NOMO-1 treated with DMSO at 0.1 percent for 48 hours (cell line): ENCODE measurements around the gene PROZ.
A peak's percentile ranks its signal among the peaks of the same experiment; 100 is the strongest.

Experiments used
- DNase-seq: peaks from one replicate; lab custom pipeline; 2025; ENCODE audit not compliant: unreplicated experiment; lab: John Stamatoyannopoulos, UW

The PROZ gene

DNA sequence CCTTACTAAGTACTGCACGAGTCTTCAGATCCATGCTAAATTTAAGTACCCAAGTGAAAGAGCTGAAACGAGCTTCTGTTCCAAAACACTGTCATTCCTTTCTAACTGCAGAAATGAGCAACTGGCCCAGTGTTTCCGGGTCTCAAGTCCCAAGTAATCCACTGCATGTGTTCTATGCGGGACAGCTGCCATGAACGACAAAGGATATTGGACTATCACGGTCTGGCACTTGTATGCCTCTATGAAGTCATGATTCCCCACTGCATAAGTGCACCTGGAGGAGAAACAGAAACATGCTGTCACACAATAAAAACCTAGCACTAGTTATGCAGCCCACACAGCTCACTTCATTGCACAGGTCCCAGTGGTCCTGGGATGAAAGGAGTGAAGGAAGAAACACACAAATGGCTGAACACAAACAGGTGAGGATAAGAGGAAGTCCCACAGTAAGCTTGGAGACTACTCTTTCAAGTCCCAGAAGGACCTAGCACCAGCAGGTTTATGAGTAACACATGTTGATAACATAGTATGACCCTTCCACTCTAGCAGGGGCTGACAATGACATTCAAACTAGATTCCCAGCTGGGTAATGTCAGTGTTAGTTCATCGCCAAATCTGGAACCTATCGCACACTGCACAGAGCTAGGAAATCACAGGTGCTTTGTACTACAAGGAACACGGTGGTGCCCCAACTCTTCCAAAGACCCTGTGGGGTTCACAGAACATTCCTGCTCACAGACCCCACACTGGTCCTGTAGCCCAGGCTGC is 38.7 kb downstream of the PROZ start:
- DNase-seq = no peak

GRCh38 chr13:113201815-113202214 is 43.4 kb downstream of the PROZ start:
- no peak for DNase-seq

- DNase-seq = no peak
Observed at GRCh38 chr13:113202912-113203311, 44.5 kb downstream of the PROZ start.

GRCh38 chr13:113203507-113204377 is 45.3 kb downstream of the PROZ start:
- no peak for DNase-seq

DNA sequence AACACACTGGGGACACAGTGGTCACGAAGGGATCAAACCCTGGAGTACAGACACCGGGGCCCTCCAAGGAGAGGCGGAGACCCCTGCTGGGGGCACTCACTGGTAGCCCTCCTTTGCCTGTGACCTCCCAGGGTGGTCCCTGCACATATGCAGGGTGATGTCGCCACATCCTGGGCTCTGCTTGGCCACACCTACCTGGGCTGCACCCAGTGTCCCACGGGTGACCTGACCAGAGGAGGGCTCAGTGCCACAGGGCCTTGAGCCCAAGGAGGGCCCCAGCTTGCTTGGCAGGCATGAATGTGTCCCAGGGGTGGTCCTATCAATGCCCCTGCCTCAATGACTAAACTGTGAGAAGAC is 45.9 kb downstream of the PROZ start:
- no peak for DNase-seq

DNA sequence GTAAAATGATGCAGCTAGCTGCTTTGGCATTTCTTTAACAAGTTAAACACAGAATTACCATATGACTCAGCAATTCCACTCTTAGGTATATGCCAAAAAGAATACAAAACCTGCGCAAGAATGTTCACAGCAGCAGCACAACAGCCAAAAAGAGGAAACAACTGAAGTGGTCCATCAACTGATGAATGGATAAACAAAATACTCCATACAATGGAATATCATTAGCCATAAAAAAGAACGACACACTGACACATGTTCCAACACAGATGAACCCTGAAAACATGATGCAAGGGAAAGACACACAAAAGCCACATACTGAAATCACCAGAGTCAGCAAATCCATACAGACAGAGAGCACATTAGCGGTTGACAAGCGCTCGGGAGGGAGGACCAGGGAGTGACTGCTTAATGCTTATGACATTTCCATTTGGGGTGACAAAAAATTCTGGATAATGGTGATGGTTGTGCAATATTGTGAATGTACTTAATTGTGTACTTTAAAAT is 47.0 kb downstream of the PROZ start:
- DNase-seq = no peak

DNA sequence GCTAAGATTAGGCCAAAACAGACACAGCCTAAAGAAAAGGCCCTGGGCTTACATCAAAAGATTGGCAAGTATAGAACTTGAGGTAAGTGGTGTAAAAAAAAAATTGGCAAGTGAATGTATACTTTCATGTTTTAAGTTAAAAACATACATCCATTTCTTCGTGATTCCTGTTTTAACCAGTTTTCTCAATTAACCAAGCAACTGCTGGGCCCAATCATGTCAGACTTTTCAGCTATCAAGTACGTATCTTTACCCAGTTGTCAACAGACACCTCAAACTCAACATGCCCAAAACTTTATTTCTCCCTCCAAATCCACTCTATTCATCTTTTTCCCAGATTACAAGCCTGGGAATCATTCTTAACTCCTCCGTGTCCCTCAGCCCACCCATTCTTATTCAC is 49.0 kb downstream of the PROZ start:
- no peak for DNase-seq

DNA sequence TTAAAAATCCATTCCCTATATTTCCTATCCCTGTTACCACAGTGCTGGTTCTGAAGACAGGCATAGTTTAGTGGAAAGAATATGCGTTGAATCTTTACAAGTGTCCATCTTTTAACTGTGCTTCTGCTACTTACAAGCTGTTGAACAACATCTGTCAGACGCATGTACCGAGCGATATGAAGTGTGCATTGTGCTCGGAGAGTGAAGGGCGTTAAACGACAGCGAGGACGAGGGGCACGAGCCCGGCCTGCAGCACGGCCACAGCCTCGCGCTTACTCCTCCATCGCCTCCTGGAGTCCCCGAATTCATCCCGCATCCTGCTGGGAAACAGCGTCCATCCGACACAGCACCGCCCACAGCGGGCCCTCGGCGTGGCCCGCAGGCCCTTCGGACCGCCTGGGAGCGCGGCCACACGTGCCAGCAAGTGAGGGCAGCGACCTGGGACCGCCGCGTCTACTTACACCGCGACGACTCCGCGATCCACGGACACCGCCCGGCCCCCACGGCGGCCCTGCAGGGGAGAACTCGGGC is 49.5 kb downstream of the PROZ start:
- no peak for DNase-seq

DNA sequence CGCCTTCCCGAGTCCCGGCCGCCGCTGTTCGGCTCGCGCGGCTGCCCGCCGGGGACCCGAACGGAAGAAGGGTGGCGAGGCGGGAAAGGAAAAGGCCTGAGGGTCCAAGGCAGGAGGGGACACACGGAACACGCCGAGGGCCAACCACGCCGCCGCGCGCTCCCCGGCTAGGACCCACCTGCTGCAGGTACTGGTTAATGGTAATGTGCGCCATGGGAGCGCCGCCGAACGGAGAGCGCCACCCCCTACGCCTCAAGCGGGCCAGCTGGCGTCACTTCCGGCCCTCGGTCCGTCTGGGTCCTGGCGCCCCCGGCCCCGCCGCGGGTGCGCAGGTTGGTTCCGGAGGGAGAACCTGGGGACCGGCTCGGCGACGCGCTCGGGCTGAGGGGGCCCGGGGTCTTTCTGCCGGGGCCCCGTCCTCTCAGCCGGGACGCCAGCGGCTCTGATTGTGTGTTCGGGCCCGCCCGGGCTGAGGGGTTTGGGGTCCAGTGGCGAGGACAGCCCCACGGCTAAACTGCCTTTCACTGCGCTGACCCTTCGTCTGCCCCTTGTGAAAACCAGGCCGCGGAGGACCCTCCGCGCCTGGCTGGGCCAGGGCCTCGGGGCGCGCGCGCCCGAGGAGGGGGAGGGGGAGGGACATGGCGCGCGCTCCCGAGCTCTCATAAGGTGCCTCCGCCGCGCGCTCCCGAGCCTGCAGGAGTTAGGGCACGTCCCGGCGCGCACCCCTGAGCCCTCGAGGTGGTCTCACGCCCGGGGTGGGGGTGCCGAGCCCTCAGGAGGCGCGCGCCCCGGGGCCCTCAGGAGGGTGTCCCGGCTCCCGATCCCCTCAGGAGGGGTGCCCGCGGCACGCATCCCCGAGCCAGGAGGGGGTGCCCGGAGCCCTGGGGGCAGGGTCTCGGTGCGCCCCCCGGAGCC is 50.2 kb downstream of the PROZ start, which contains the start of gene PCID2:
TSS of gene PCID2 (minus strand) at position 249 of the 915 bp plus-strand sequence. CDS start at position 214, 35 bp downstream.
- peak; percentile 65 for DNase-seq

DNA sequence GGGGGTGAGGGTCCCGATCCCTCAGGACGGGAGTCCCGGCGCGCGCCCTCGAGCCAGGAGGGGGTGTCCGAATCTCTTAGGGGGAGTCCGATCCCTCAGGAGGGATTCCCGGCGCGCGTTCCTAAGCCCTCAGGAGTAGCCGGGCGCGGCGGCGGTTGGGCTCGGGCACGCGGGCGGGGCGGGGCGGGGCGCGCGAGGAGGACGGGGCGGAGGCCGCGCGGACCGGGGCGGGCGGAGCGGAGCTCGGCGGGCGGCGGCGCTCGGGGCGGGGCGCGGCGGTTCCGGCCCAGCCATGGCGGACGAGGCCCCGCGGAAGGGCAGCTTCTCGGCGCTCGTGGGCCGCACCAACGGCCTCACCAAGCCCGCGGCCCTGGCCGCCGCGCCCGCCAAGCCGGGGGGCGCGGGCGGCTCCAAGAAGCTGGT is 50.9 kb downstream of the PROZ start, which contains the start of gene CUL4A:
TSS of gene CUL4A (plus strand) at position 278 of the 423 bp plus-strand sequence. CDS start at position 293, 15 bp downstream.
- DNase-seq = peak; percentile 53

DNA sequence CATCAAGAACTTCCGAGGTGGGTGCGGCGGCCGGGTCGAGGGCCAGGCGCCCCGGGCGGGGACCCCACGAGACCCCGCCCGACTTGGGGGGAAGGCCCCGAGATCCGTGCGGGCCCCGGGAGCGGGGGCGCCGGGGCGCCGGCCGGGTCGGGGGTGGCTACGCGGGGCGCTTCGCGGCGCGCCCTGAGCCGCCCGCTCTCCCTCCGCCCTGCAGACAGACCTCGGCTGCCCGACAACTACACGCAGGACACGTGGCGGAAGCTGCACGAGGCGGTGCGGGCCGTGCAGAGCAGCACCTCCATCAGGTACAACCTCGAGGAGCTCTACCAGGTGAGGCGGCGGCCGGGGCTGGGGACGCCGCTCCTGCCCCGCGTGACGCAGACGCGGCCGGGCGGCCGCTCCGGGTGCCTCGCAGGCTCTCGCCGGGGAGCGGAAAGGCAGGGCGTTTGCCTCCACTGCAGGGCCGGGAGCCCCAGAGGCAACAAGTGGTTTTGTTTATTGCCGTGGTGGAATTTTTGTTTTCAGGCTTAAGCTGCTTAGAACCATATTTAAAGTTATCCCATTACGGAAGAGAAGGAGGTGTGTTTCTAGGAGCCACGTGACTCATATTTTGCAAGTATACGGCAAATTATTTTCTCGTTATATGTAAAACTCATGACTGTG is 51.4 kb downstream of the PROZ start:
- DNase-seq = peak; percentile 49

DNA sequence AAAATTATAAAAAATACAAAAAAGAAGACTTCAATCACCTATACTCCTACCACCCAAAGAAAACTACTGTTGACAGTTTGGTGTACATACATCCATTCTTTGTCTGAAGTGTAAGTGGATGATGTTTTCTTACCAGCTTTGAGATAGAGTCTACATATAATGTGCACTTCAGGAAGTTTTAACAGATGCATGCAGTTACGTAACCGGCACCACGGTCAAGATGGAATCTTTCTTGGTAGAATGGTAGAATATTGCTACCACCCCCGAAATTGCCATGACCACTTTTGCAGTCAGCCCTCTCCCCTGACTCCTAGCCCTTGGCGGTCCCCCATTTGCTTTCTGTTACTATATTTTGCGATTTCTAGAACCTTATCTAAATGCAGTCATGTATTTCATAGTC is 52.4 kb downstream of the PROZ start:
- no peak for DNase-seq

DNA sequence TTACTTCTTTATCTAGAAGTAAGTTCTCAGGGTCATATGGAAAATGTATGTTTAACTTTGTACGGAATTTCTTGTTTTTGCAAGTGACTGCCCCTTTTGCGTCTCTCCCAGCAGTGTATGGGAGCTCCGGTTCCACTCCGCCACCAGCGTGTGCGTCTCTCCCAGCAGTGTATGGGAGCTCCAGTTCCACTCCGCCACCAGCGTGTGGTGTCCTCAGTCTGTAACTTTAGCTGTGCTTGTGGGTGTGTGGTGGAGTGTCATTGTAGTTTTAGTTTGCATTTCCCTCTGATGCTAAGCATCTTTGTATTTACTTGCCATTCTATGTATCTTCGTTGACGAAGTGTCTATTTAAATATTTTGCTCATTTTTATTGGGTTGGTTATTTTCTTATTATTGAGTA is 53.3 kb downstream of the PROZ start:
- no peak for DNase-seq

DNA sequence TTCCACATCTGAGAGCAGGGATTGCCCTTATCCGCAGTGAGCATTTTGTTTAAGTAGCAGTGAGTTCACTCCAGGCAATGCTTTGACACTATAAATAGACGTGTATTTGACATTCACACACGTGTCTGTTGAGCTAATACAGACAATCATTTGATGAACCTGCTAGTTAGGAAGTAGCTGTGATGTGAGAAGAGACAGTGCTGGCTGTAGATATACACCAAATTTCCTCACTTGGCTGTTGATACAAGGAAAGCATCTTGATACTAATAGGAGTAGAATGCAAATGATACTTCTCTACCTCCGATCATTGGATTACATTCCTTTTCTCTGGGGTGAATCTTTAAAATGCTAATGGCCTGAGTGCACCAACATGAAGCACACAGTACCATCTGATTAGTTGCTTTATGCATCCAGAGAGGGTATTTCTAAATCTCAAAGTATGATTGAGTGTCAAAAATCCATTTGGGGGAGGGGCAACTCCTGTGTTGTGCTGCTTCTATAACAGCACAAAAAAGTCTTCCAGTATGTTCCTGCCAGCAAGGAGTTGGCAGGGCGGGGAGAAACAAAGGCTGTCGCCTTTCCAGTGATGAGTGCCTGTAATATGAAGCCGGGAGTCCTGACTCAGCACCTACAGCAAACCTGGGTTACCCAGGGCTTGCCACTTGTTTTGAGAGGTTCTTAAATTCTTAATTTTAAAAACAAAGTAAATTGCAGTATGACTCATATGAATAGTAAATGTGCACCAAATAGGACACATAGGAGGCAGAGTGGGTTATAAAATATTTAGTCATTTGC is 58.0 kb downstream of the PROZ start:
- DNase-seq = no peak

- no peak for DNase-seq
Observed at GRCh38 chr13:113218586-113218985, 60.1 kb downstream of the PROZ start.

DNA sequence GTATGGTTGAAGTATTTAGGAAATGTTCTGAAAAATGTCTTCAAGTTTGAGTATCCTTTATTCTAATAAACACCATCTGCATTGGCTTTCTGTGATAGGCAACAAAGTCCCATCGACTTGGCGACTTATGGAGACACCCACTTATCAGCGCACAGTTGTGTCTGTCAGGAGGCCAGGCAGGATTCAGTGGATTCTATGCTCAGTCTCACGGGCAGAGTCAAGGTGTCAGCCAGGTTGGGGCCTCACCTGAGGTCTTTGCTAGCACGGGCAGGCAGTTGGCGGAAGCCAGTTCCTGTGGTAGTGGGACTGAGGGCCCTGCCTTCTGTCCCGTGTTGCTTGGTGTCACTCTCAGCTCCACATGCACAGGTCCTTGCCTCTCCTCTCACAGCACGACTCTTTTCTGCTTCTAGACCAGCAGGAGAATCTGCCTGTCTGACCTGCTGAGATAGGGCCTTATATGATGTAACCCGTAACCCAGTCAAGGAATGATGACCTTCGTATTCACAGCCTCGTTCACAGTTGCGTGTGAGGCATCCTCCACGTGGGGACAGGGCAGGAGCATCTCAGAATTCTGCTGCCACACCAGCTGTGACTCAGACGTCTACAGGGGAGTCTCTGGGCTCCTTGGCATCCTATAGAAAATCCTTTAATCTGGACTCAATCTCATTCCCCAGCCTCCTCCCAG is 61.0 kb downstream of the PROZ start:
- no peak for DNase-seq

DNA sequence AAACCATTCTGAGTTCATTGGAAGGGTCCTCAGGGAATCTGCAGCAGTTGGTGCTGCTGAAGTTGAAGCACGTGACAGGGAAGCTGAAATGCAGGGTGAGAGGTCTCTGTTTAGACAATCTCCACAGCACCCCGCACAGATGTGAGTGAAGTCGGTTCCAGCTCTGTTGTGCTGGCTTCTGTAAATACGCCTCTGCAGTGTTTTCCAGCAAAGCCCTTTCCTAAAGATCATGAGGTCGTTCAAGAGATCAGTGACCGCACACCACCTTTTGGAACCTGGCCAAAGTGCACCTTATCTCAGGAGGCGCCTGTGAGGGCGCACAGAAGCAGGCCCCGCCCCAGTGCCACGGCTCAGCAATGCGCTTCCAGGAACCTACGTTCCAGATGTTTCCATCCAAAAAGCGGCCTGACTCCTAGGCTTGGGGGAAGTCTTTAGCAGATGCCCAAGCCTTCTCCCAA is 61.7 kb downstream of the PROZ start:
- no peak for DNase-seq

DNA sequence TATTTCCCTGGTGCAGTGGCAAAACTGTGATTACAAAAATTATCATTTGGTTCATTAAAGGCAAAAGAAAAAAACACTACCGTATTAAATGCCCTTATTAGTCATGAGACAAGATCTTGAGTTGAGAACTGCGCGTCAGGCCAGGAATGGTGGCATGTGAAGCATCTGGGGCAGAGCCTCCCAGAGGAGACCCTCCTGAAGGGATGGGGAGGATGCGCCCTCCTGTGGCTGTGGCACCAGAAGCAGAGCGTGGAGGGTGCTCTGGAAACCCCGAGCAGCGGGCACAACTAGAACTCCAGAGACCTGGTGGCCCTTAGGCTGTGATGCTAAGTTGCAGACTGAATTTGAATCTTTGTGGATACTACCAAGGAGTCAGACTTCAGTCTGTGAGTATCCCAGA is 62.4 kb downstream of the PROZ start:
- DNase-seq = no peak
